H1 (cell line): ENCODE measurements around the gene SLC26A4. TPM values are rescaled to one million over a fixed set of nuclear protein-coding genes. Genes with fewer than 3 reads are reported as not detected.
A peak's percentile ranks its signal among the peaks of the same experiment; 100 is the strongest.

Experiments used
- CTCF ChIA-PET: fragments of 300-600 bp; sonication (Branson Sonifier 250); formaldehyde crosslinking; loops from one replicate; lab custom pipeline; 2021; ENCODE audit not compliant: partially characterized antibody; lab: Charles Lee
- POLR2A ChIA-PET: fragments of 300-600 bp; sonication (Branson Sonifier 250); formaldehyde crosslinking; loops from one replicate; lab custom pipeline; 2021; ENCODE audit warnings: inconsistent platforms; ENCODE audit not compliant: partially characterized antibody; lab: Charles Lee
- DNase-seq, 2 experiments: peaks; one replicate each; pipeline versions ENCODE4 v3.0.0 to v3.0.0-alpha.2; 2010 to 2022; ENCODE audit warnings: low spot score in 2 of 2, low read depth in 1 of 2, mixed read lengths in 1 of 2
- FAIRE-seq: peaks from 2 replicates; lab custom pipeline; 2011; peaks lifted over from hg19 to GRCh38; lab: Jason Lieb, UNC
- H2AFZ ChIP-seq: 2 replicates; pipeline ENCODE4 v1.8.1; 2012; ENCODE audit warnings: low read length, inconsistent platforms
- H2AK5ac ChIP-seq: 2 replicates; pipeline ENCODE4 v1.6.1; 2013; ENCODE audit warnings: low read depth, low read length
- H2BK120ac ChIP-seq: replicated peaks from 2 replicates; pipeline ENCODE3; 2013; ENCODE audit warnings: low read depth, low read length, inconsistent platforms
- H2BK12ac ChIP-seq: 2 replicates; pipeline ENCODE4 v1.6.1; 2013; ENCODE audit warnings: low read depth, low read length
- H2BK15ac ChIP-seq: 2 replicates; pipeline ENCODE4 v1.6.1; 2013; ENCODE audit warnings: low read length
- H2BK20ac ChIP-seq: 2 replicates; pipeline ENCODE4 v1.6.1; 2013; ENCODE audit warnings: low read length
- H2BK5ac ChIP-seq: 2 replicates; pipeline ENCODE4 v1.6.1; 2013; ENCODE audit warnings: low read depth, low read length
- H3K14ac ChIP-seq: 2 replicates; pipeline ENCODE4 v1.6.1; 2013; ENCODE audit warnings: inconsistent platforms; ENCODE audit not compliant: insufficient read length
- H3K18ac ChIP-seq: 2 replicates; pipeline ENCODE4 v1.6.1; 2013; ENCODE audit warnings: low read length; ENCODE audit errors: extremely low read depth
- H3K23ac ChIP-seq: 2 replicates; pipeline ENCODE4 v1.6.1; 2013; ENCODE audit warnings: inconsistent platforms; ENCODE audit not compliant: insufficient read length
- H3K23me2 ChIP-seq: 2 replicates; pipeline ENCODE4 v1.6.1; 2013; ENCODE audit warnings: low read depth, low read length
- H3K27ac ChIP-seq: 2 replicates; pipeline ENCODE4 v1.6.1; 2011; ENCODE audit warnings: low read depth, low read length, inconsistent platforms
- H3K27me3 ChIP-seq, 4 experiments: replicated peaks in 1 of 4; 1 replicate in 1 of 4; 2 replicates in 3 of 4; pipeline versions ENCODE4 v1.6.1 to v1.8.1; 2011 to 2013; ENCODE audit warnings: low read length in 3 of 4, mild to moderate bottlenecking in 3 of 4, inconsistent platforms in 2 of 4, mixed read lengths in 2 of 4, moderate library complexity in 1 of 4; ENCODE audit not compliant: control insufficient read depth in 3 of 4, insufficient read depth in 3 of 4; ENCODE audit errors: extremely low read depth in 1 of 4
- H3K36me3 ChIP-seq, 4 experiments: 2 replicates each; pipeline versions ENCODE4 v1.6.1 to v1.8.1; 2011 to 2013; ENCODE audit warnings: mild to moderate bottlenecking in 4 of 4, low read length in 3 of 4, moderate library complexity in 2 of 4, control low read depth in 1 of 4, inconsistent platforms in 1 of 4; ENCODE audit not compliant: insufficient read depth in 4 of 4, control insufficient read depth in 2 of 4
- H3K4ac ChIP-seq: replicated peaks from 2 replicates; pipeline ENCODE3; 2013; ENCODE audit warnings: low read length, low read depth, mixed read lengths, inconsistent platforms; ENCODE audit not compliant: insufficient read length
- H3K4me1 ChIP-seq, 4 experiments: replicated peaks in 1 of 4; 1 replicate in 1 of 4; 2 replicates in 3 of 4; pipeline versions ENCODE4 v1.6.1 to v1.8.1; 2011 to 2013; ENCODE audit warnings: low read length in 3 of 4, inconsistent platforms in 2 of 4, mixed read lengths in 1 of 4; ENCODE audit not compliant: insufficient read depth in 4 of 4, control insufficient read depth in 3 of 4
- H3K4me2 ChIP-seq, 2 experiments: 2 replicates each; pipeline versions ENCODE4 v1.6.1 to v1.8.1; 2011 to 2013; ENCODE audit warnings: low read depth in 2 of 2, low read length in 2 of 2, control low read depth in 1 of 2, inconsistent platforms in 1 of 2, mild to moderate bottlenecking in 1 of 2; ENCODE audit not compliant: insufficient read depth in 1 of 2
- H3K4me3 ChIP-seq, 4 experiments: fragments of 200-600, 300-600 bp in 1 of 4; sonication (generic), shearing (Covaris generic), sonication (Bioruptor Twin) in 1 of 4; 2 replicates each; pipeline versions ENCODE4 v1.5.1 to v1.8.1; 2011 to 2016; ENCODE audit warnings: low read length in 4 of 4, low read depth in 3 of 4, control low read depth in 2 of 4, inconsistent platforms in 2 of 4, mild to moderate bottlenecking in 2 of 4, mixed read lengths in 1 of 4, moderate library complexity in 1 of 4; ENCODE audit not compliant: insufficient read depth in 2 of 4; ENCODE audit errors: extremely low read depth in 1 of 4
- H3K56ac ChIP-seq: replicated peaks from 2 replicates; pipeline ENCODE3; 2013; ENCODE audit warnings: low read depth, mild to moderate bottlenecking, mixed read lengths, low read length, inconsistent platforms; ENCODE audit not compliant: insufficient read length
- H3K79me1 ChIP-seq: 2 replicates; pipeline ENCODE4 v1.6.1; 2013; ENCODE audit warnings: low read depth, low read length, control low read depth
- H3K79me2 ChIP-seq, 2 experiments: 2 replicates each; pipeline versions ENCODE4 v1.6.1 to v1.8.1; 2012 to 2013; ENCODE audit warnings: low read length in 2 of 2, mild to moderate bottlenecking in 2 of 2, inconsistent platforms in 1 of 2; ENCODE audit not compliant: insufficient read depth in 2 of 2, control insufficient read depth in 1 of 2
- H3K9ac ChIP-seq, 4 experiments: replicated peaks in 1 of 4; 1 replicate in 1 of 4; 2 replicates in 3 of 4; pipeline versions ENCODE4 v1.6.1 to v1.8.1; 2011 to 2013; ENCODE audit warnings: low read depth in 3 of 4, low read length in 3 of 4, control low read depth in 2 of 4, mild to moderate bottlenecking in 2 of 4, moderate library complexity in 2 of 4, inconsistent platforms in 1 of 4; ENCODE audit errors: extremely low read depth in 1 of 4
- H3K9me3 ChIP-seq, 2 experiments: 2 replicates each; pipeline versions ENCODE4 v1.6.1 to v1.8.1; 2012 to 2013; ENCODE audit warnings: mild to moderate bottlenecking in 2 of 2, moderate library complexity in 2 of 2, control low read depth in 1 of 2, inconsistent platforms in 1 of 2, low read depth in 1 of 2, low read length in 1 of 2, mixed read lengths in 1 of 2; ENCODE audit not compliant: insufficient read depth in 2 of 2
- H4K20me1 ChIP-seq, 2 experiments: replicated peaks in 1 of 2; 2 replicates each; pipeline versions ENCODE3 to v1.8.1; 2011 to 2013; ENCODE audit warnings: inconsistent platforms in 2 of 2, low read length in 2 of 2, mild to moderate bottlenecking in 1 of 2; ENCODE audit not compliant: insufficient read depth in 2 of 2, control insufficient read depth in 1 of 2
- H4K5ac ChIP-seq: 2 replicates; pipeline ENCODE4 v1.6.1; 2013; ENCODE audit warnings: low read length, low read depth, mixed read lengths, inconsistent platforms; ENCODE audit not compliant: insufficient read length
- H4K8ac ChIP-seq: 2 replicates; pipeline ENCODE4 v1.8.0; 2013; ENCODE audit warnings: mild to moderate bottlenecking, moderate library complexity, low read length, inconsistent platforms; ENCODE audit not compliant: insufficient read depth; ENCODE audit errors: extremely low read depth
- H4K91ac ChIP-seq: replicated peaks from 2 replicates; pipeline ENCODE3; 2013; ENCODE audit warnings: low read length, mixed read lengths, inconsistent platforms; ENCODE audit not compliant: insufficient read length
- YY1 ChIP-seq: IDR thresholded peaks from 2 replicates; pipeline ENCODE4 v1.6.1; 2011; ENCODE audit warnings: low read depth, mild to moderate bottlenecking, low read length
- WGBS, 2 experiments: shearing (Covaris generic) in 1 of 2; methylation state at CpG; one replicate each; pipeline versions ENCODE4 v1.1.6 to v1.1.7; 2013 to 2015; ENCODE audit warnings: low lambda C conversion rate in 2 of 2, mixed read lengths in 2 of 2, inconsistent platforms in 1 of 2, low coverage in 1 of 2, missing lambda C conversion rate in 1 of 2; ENCODE audit not compliant: insufficient replicate concordance in 2 of 2, insufficient coverage in 1 of 2, insufficient read length in 1 of 2; ENCODE audit errors: extremely low coverage in 1 of 2, missing lambda C conversion rate in 1 of 2; 5-methylcytosine and 5-hydroxymethylcytosine counted together
- polyA plus RNA-seq, 7 experiments: library from polyadenylated mRNA; depleted of rRNA in 3 of 7; stranded (reverse) in 5 of 7; unstranded in 2 of 7; fragments of >200 nt in 5 of 7; fragments of 200-250 nt in 2 of 7; gene quantifications; 1 replicate in 5 of 7; 2 replicates in 1 of 7; 4 replicates in 1 of 7; pipeline versions ENCODE4 v1.2.1 to v1.2.3, GENCODE V29; 2011 to 2013; ENCODE audit warnings: missing spikeins in 2 of 7, mixed read lengths in 2 of 7
- total RNA-seq: library from RNA; stranded (reverse); fragmentation: NEBNext Ultra II Directional; extraction: Animal tissue kit (Norgen Biotek cat#: 25700); gene quantifications from 2 replicates; pipeline ENCODE4 v1.2.1, GENCODE V29; 2021

SLC26A4 gene
- total and polyA plus RNA-seq, 2 of the 8 experiments (the other 6 are each of a cell fraction or from before 2014, with no cell fraction given) = 0.11 to 0.35 TPM

- H3K36me3 ChIP-seq = no peaks in the 10 kb centered on the region
- H3K23me2 ChIP-seq = no peaks in the 10 kb centered on the region
- no peak overlapping the region for H2BK12ac ChIP-seq
- H4K20me1 ChIP-seq = no peaks in the 10 kb centered on the region
- peak overlapping the region; percentile 80; the same call in 1 of the 2 replicates for H4K8ac ChIP-seq
- no peak overlapping the region for H2AK5ac ChIP-seq
- no peak overlapping the region for H3K4me2 ChIP-seq
- no peak overlapping the region for H3K23ac ChIP-seq
- no peak overlapping the region for H2BK120ac ChIP-seq
- no peak overlapping the region for H3K56ac ChIP-seq
- no peak overlapping the region for H2BK20ac ChIP-seq
- H2BK15ac ChIP-seq = no peak overlapping the region
- no peak overlapping the region for H2BK5ac ChIP-seq
- POLR2A ChIA-PET = no interaction called here
- DNase-seq = no peak
- H3K4me3 ChIP-seq = no peak overlapping the region
- no peak overlapping the region for H3K9ac ChIP-seq
- WGBS, 2 experiments = 87% methylated on average over 8 of the region's 8 CpGs; no CpG with 5 or more reads in 1 of the 2 experiments
- H4K91ac ChIP-seq = no peak overlapping the region
- CTCF ChIA-PET = interaction anchor here (0.7 to 1.2 kb wide), 2 partner anchors 13 to 15 kb away, joined by 3 read pairs; no protein-coding TSS in a partner anchor
- no peak overlapping the region for H3K14ac ChIP-seq
- H4K5ac ChIP-seq = no peak overlapping the region
- TF ChIP-seq YY1 = no peak
- no peak overlapping the region for H2AFZ ChIP-seq
- H3K27me3 ChIP-seq = no peaks in the 10 kb centered on the region
- H3K18ac ChIP-seq = no peak overlapping the region
- no peak for FAIRE-seq
- H3K79me1 ChIP-seq = no peaks in the 10 kb centered on the region
- peaks cover 0 to 6% (median 2%) of the 10 kb centered on the region in 4 experiments; a peak in 3 of 7 replicates for H3K4me1 ChIP-seq
- no peaks in the 10 kb centered on the region for H3K79me2 ChIP-seq
- no peak overlapping the region for H3K4ac ChIP-seq
- no peak overlapping the region for H3K27ac ChIP-seq
- H3K9me3 ChIP-seq = no peaks in the 10 kb centered on the region
Observed at GRCh38 chr7:107630342-107630741, 30.3 kb upstream of the SLC26A4 start.
